Measurements from ENCODE around the gene GGNBP2.

GGNBP2 gene

GRCh38 chr17:36515837-36516236 is 28.9 kb upstream of the GGNBP2 start:
- no peak for DNase-seq (ENCODE audit: low read depth in 2 of 2)

GRCh38 chr17:36523113-36523512 is 21.6 kb upstream of the GGNBP2 start:
- no peak for DNase-seq (ENCODE audit: low read depth in 2 of 2)

GRCh38 chr17:36524428-36524876 is 20.3 kb upstream of the GGNBP2 start:
- DNase-seq (ENCODE audit: low read depth in 2 of 2) = no peak

- DNase-seq (ENCODE audit: low read depth in 2 of 2) = no peak
Observed at GRCh38 chr17:36525113-36525512, 19.6 kb upstream of the GGNBP2 start.

- DNase-seq (ENCODE audit: low read depth in 2 of 2) = no peak
Observed at GRCh38 chr17:36525888-36526287, 18.8 kb upstream of the GGNBP2 start.

GRCh38 chr17:36527621-36528250 is 17.0 kb upstream of the GGNBP2 start:
- no peak for DNase-seq (ENCODE audit: low read depth in 2 of 2)

- no peak for DNase-seq (ENCODE audit: low read depth in 2 of 2)
Observed at GRCh38 chr17:36529121-36529520, 15.6 kb upstream of the GGNBP2 start.

- no peak for DNase-seq (ENCODE audit: low read depth in 2 of 2)
Observed at GRCh38 chr17:36532435-36532975, 12.2 kb upstream of the GGNBP2 start.

- peak in 1 of 2 donors; percentile 4 for DNase-seq (ENCODE audit: low read depth in 2 of 2)
Observed at GRCh38 chr17:36533935-36534839, 10.5 kb upstream of the GGNBP2 start.

GRCh38 chr17:36534840-36535668 is 9.7 kb upstream of the GGNBP2 start, which contains the start of the genes MYO19 and PIGW:
TSS of gene MYO19 (minus strand) at chr17:36534868. CDS start at chr17:36532538, 2,330 bp downstream.
TSS of gene PIGW (plus strand) at chr17:36534987. CDS start at chr17:36537102, 2,115 bp downstream.
- DNase-seq (ENCODE audit: low read depth in 2 of 2) = peak; percentile 68 to 72

GRCh38 chr17:36535669-36536081 is 9.0 kb upstream of the GGNBP2 start:
- DNase-seq (ENCODE audit: low read depth in 2 of 2) = no peak

GRCh38 chr17:36540696-36541095 is 4.0 kb upstream of the GGNBP2 start:
- no peak for DNase-seq (ENCODE audit: low read depth in 2 of 2)

- no peak for DNase-seq (ENCODE audit: low read depth in 2 of 2)
Observed at GRCh38 chr17:36542755-36543154, 2.0 kb upstream of the GGNBP2 start.

GRCh38 chr17:36544044-36544306 is 744 bp upstream of the GGNBP2 start:
- DNase-seq (ENCODE audit: low read depth in 2 of 2) = no peak

GRCh38 chr17:36545077-36545464 is 352 bp downstream of the GGNBP2 start:
- no peak for DNase-seq (ENCODE audit: low read depth in 2 of 2)

- peak; percentile 89 to 92 for DNase-seq (ENCODE audit: low read depth in 2 of 2)
Observed at GRCh38 chr17:36545465-36546417, 1.0 kb downstream of the GGNBP2 start.

- DNase-seq (ENCODE audit: low read depth in 2 of 2) = no peak
Observed at GRCh38 chr17:36546418-36547093, 1.8 kb downstream of the GGNBP2 start.

GRCh38 chr17:36547776-36548175 is 3.1 kb downstream of the GGNBP2 start:
- no peak for DNase-seq (ENCODE audit: low read depth in 2 of 2)

GRCh38 chr17:36550491-36551417 is 6.0 kb downstream of the GGNBP2 start:
- DNase-seq (ENCODE audit: low read depth in 2 of 2) = no peak

Measured in stimulated activated CD8-positive, alpha-beta memory T cell treated with anti-CD3 and anti-CD28 coated beads, Interleukin-2, amount 100 ng/mL, for 1 hour (primary cell).